ENCODE results near the gene CLSTN2.

The CLSTN2 gene

GRCh38 chr3:139994891-139995290 lies 59.9 kb downstream of the CLSTN2 start:
- Histone ChIP-seq H3K4me1 (ENCODE audit: control insufficient read depth, insufficient read depth, low read length) (no peaks in the 10 kb centered on the region), H3K36me3 (ENCODE audit: control insufficient read depth in 2 of 2, insufficient read depth in 1 of 2, low read length in 2 of 2) (no peaks in the 10 kb centered on the region), H3K9me3 (ENCODE audit: control insufficient read depth, insufficient read depth, low read depth, low read length) (no peaks in the 10 kb centered on the region), H3K4me3 (ENCODE audit: low read depth, low read length) (no peak overlapping the region), H3K27ac (ENCODE audit: extremely low read depth, low read depth, low read length) (no peak overlapping the region)
- TF ChIP-seq ZNF645 (tag by site-specific recombination; IDR thresholded peaks at IDR 0.05) (no peak), PRDM6 (tag by site-specific recombination; IDR thresholded peaks at IDR 0.05) (no peak), ZFP3 (tag by site-specific recombination; IDR thresholded peaks at IDR 0.05; ENCODE audit: low read depth) (no peak), MZF1 (tag by site-specific recombination; IDR thresholded peaks at IDR 0.05; ENCODE audit: borderline replicate concordance) (no peak), ZSCAN16 (tag by site-specific recombination; IDR thresholded peaks at IDR 0.05) (no peak)
- ChIA-PET CTCF (no interaction called here), POLR2A (no interaction called here)

GRCh38 chr3:140004271-140004670 lies 69.3 kb downstream of the CLSTN2 start:
- ChIA-PET CTCF (no interaction called here), POLR2A (no interaction called here)
- TF ChIP-seq KLF16 (tag by site-specific recombination; IDR thresholded peaks at IDR 0.05) (no peak), ZNF529 (tag by site-specific recombination; IDR thresholded peaks at IDR 0.05; ENCODE audit: insufficient replicate concordance) (no peak), ZNF664 (tag by site-specific recombination; IDR thresholded peaks at IDR 0.05) (no peak), PRDM1 (tag by site-specific recombination; IDR thresholded peaks at IDR 0.05) (no peak), KLF9 (tag by site-specific recombination; IDR thresholded peaks at IDR 0.05; ENCODE audit: low read depth) (no peak), ZNF280C (tag by site-specific recombination; IDR thresholded peaks at IDR 0.05) (no peak), KLF1 (tag by site-specific recombination; IDR thresholded peaks at IDR 0.05) (no peak), KLF7 (tag by site-specific recombination; IDR thresholded peaks at IDR 0.05; ENCODE audit: borderline replicate concordance) (no peak), ZBTB17 (tag by site-specific recombination; IDR thresholded peaks at IDR 0.05) (no peak), ZNF558 (tag by site-specific recombination; IDR thresholded peaks at IDR 0.05) (no peak), TCF7L2 (IDR thresholded peaks at IDR 0.05; ENCODE audit: borderline replicate concordance, low read depth, low read length) (no peak), ZNF777 (tag by site-specific recombination; IDR thresholded peaks at IDR 0.05; ENCODE audit: borderline replicate concordance) (no peak), SP3 (tag by site-specific recombination; IDR thresholded peaks at IDR 0.05) (no peak), ZNF274 (IDR thresholded peaks at IDR 0.05; ENCODE audit: low read length) (no peak), ZNF274 (tag by site-specific recombination; IDR thresholded peaks at IDR 0.05; ENCODE audit: borderline replicate concordance) (no peak)
- TF ChIP-seq, protein P1, sequence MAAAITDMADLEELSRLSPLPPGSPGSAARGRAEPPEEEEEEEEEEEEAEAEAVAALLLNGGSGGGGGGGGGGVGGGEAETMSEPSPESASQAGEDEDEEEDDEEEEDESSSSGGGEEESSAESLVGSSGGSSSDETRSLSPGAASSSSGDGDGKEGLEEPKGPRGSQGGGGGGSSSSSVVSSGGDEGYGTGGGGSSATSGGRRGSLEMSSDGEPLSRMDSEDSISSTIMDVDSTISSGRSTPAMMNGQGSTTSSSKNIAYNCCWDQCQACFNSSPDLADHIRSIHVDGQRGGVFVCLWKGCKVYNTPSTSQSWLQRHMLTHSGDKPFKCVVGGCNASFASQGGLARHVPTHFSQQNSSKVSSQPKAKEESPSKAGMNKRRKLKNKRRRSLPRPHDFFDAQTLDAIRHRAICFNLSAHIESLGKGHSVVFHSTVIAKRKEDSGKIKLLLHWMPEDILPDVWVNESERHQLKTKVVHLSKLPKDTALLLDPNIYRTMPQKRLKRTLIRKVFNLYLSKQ (tag by site-specific recombination; IDR thresholded peaks at IDR 0.05; ENCODE audit: borderline replicate concordance) = no peak
- Histone ChIP-seq H3K27ac (ENCODE audit: extremely low read depth, low read depth, low read length) (no peak overlapping the region), H3K4me3 (ENCODE audit: low read depth, low read length) (no peak overlapping the region), H3K4me1 (ENCODE audit: control insufficient read depth, insufficient read depth, low read length) (no peaks in the 10 kb centered on the region), H3K9me3 (ENCODE audit: control insufficient read depth, insufficient read depth, low read depth, low read length) (no peaks in the 10 kb centered on the region), H3K36me3 (ENCODE audit: control insufficient read depth in 2 of 2, insufficient read depth in 1 of 2, low read length in 2 of 2) (no peaks in the 10 kb centered on the region)

Measured in HEK293 (cell line).